AG04450 (cell line): ENCODE data around the gene ENTPD1. TPM values are rescaled to one million over a fixed set of nuclear protein-coding genes. Genes with fewer than 3 reads are reported as not detected.

Experiments used
- CTCF ChIA-PET: fragments of 300-600, 350-600 bp; formaldehyde crosslinking; extraction: SDS; loops from one replicate; lab custom pipeline; 2022; ENCODE audit warnings: antibody characterized with exemption, inconsistent platforms; lab: Charles Lee
- POLR2A ChIA-PET: fragments of 350-600 bp; formaldehyde crosslinking; extraction: SDS; loops from one replicate; lab custom pipeline; 2021; ENCODE audit warnings: antibody characterized with exemption, inconsistent platforms; lab: Yijun Ruan, JAX
- DNase-seq: peaks from one replicate; pipeline ENCODE4 v3.0.0-alpha.2; 2011; ENCODE audit warnings: low read depth, low spot score
- H3K27ac ChIP-seq: one replicate; pipeline ENCODE4 v1.5.1; 2012; ENCODE audit warnings: low read depth, low read length, control low read depth
- H3K27me3 ChIP-seq: one replicate; pipeline ENCODE4 v1.6.0; 2012; ENCODE audit warnings: low read length; ENCODE audit not compliant: control insufficient read depth, insufficient read depth
- H3K4me3 ChIP-seq: 2 replicates; pipeline ENCODE4 v1.5.1; 2011; ENCODE audit warnings: mild to moderate bottlenecking, low read depth, low read length, control low read depth
- H3K9me3 ChIP-seq: 2 replicates; pipeline ENCODE4 v1.5.1; 2012; ENCODE audit warnings: low read length; ENCODE audit not compliant: control insufficient read depth, insufficient read depth
- polyA minus RNA-seq: library from RNA; depleted of rRNA, polyadenylated mRNA; stranded (reverse); fragments of >200 nt; gene quantifications from 2 replicates; pipeline ENCODE4 v1.2.3, GENCODE V29; 2011; rRNA and poly(A)+ RNA removed
- polyA plus RNA-seq: library from polyadenylated mRNA; depleted of rRNA; stranded (reverse); fragments of >200 nt; gene quantifications from 2 replicates; pipeline ENCODE4 v1.2.3, GENCODE V29; 2011; rRNA removed
- TF ChIP-seq, protein P1 (sequence below): IDR thresholded peaks from 2 replicates; pipeline ENCODE4 v1.5.1; 2011; ENCODE audit warnings: low read depth, low read length, control low read depth, inconsistent platforms

Gene ENTPD1, protein sequence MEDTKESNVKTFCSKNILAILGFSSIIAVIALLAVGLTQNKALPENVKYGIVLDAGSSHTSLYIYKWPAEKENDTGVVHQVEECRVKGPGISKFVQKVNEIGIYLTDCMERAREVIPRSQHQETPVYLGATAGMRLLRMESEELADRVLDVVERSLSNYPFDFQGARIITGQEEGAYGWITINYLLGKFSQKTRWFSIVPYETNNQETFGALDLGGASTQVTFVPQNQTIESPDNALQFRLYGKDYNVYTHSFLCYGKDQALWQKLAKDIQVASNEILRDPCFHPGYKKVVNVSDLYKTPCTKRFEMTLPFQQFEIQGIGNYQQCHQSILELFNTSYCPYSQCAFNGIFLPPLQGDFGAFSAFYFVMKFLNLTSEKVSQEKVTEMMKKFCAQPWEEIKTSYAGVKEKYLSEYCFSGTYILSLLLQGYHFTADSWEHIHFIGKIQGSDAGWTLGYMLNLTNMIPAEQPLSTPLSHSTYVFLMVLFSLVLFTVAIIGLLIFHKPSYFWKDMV
- 0.06 and 0.07 TPM in 2 replicates for polyA plus RNA-seq
- polyA minus RNA-seq: 0.09 TPM in 1 of 2 replicates, not detected in the other

DNA sequence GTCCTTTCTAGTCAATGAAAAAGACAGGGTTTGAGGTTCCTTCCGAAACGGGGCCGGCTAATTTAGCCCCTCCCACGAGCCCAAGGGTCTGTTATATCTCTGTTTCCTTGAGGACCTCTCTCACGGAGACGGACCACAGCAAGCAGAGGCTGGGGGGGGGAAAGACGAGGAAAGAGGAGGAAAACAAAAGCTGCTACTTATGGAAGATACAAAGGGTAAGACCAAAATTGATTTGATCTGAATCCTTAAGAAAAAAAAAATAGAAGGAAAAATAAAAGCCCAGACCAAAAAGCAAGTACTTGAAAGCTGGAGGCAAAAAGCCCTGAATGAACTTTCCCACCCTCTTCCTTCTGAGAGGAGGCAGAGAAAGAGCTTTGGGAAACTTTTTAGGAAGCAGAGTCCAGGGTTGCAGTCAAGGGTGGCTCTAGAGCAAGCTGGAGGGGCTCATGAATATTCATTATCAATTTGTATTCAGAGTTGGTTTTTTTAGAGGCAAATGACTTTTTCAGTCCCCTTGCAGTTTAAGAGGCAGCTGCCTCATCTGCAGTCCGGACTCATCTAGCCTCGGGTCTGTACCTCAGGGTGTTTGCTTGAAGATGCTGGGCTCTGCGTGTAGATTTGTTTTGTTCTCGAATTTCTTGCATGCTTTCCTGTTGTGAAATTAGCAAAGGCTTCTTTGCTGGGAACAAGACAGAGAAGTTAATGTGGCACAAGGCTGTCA is at the start of gene ENTPD1:
ENTPD1 (plus strand) TSS at position 123 of the 721 bp plus-strand sequence; CDS start at position 200, 77 bp downstream.
- Histone ChIP-seq H3K4me3 (no peak within 1 kb of the TSS), H3K27ac (no peak within 1 kb of the TSS), H3K27me3 (peaks cover 10% of the 10 kb centered on the region), H3K9me3 (no peaks in the 10 kb centered on the region)
- ChIA-PET POLR2A (no interaction called here), CTCF (interaction anchor here (0.6 to 3.1 kb wide), 4 partner anchors 13 to 171 kb away, joined by 3 to 28 read pairs (median 4); partner anchors contain the start of gene TCTN3)
- TF ChIP-seq, protein P1, sequence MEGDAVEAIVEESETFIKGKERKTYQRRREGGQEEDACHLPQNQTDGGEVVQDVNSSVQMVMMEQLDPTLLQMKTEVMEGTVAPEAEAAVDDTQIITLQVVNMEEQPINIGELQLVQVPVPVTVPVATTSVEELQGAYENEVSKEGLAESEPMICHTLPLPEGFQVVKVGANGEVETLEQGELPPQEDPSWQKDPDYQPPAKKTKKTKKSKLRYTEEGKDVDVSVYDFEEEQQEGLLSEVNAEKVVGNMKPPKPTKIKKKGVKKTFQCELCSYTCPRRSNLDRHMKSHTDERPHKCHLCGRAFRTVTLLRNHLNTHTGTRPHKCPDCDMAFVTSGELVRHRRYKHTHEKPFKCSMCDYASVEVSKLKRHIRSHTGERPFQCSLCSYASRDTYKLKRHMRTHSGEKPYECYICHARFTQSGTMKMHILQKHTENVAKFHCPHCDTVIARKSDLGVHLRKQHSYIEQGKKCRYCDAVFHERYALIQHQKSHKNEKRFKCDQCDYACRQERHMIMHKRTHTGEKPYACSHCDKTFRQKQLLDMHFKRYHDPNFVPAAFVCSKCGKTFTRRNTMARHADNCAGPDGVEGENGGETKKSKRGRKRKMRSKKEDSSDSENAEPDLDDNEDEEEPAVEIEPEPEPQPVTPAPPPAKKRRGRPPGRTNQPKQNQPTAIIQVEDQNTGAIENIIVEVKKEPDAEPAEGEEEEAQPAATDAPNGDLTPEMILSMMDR: no peak
- DNase-seq: peak; percentile 0

DNA sequence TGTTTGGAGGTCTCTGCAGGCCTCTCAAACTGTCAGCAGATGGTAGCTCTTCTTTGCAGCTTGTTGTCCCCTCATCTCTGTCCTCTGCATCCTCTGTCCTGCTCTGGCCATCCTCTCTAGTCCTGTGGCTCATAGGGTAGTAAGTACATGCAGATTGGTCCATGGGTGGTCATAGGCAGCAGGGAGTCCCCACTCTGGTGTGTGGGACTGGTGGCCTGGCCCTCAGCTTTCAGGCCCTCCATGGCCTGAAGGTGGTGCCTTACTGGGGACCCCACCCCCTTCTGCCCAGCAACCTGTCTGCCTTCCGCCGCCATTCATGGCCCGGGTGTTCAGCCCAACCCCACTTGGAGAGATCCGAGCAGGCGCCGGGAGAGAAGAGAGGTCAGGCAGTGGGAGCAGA is 49.4 kb upstream of the ENTPD1 start:
- POLR2A ChIA-PET: no interaction called here
- no peak overlapping the region for H3K27ac ChIP-seq
- TF ChIP-seq, protein P1: no peak
- CTCF ChIA-PET: interaction anchor here (0.6 to 5.9 kb wide), 4 partner anchors 10 to 158 kb away, joined by 3 to 89 read pairs (median 8); partner anchors contain the start of gene TCTN3
- H3K4me3 ChIP-seq: no peak overlapping the region
- no peak for DNase-seq
- H3K27me3 ChIP-seq: no peaks in the 10 kb centered on the region
- H3K9me3 ChIP-seq: no peaks in the 10 kb centered on the region

DNA sequence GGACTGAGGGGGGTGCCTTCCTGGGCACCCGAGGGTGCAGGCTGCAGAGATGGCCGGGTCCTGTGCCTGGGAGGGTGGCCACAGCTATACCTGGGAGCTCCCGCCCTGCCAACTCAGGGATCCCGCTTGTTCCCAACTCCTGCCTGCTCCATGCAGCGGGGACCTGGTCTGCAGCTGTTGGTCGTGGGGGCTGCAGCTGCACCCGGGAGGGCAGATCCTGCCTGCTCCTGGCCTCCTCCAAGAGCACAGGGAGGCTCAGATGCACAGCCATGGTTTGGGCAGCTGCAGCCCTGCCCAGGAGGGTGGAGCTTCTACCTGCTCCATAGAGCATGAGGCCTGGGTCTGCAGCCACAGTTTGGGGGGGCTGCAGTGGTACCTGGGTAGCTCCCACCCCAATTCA is 49.0 kb upstream of the ENTPD1 start:
- TF ChIP-seq, protein P1: no peak
- Histone ChIP-seq H3K27ac (no peak overlapping the region), H3K9me3 (no peaks in the 10 kb centered on the region), H3K27me3 (no peaks in the 10 kb centered on the region), H3K4me3 (no peak overlapping the region)
- DNase-seq: no peak
- CTCF ChIA-PET: interaction anchor here (0.6 to 5.9 kb wide), 4 partner anchors 10 to 158 kb away, joined by 3 to 89 read pairs (median 8); partner anchors contain the start of gene TCTN3
- POLR2A ChIA-PET: no interaction called here

DNA sequence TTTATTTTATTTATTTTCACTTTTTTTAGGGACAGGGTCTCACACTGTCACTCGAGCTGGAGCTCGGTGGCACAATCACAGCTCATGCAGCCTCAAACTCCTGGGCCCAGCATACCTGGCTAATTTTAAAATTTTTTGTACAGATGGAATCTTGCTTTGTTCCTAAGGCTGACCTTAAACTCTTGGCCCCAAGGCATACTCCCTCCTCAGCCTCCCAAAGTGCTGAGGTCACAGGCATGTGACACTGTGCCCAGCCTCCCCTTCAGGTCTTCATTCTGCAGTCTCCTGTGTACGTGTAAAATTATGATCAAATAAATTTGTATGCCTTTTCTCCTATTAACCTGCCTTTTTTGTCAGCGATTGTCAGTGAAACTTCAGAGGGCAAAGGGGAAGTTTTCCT is 44.5 kb upstream of the ENTPD1 start:
- no peak for DNase-seq
- ChIA-PET POLR2A (no interaction called here), CTCF (interaction anchor here (3.3 kb wide), 1 partner anchor 17 kb away, joined by 27 read pairs; the partner anchor contains the start of gene TCTN3)
- H3K9me3 ChIP-seq: no peaks in the 10 kb centered on the region
- H3K27ac ChIP-seq: no peak overlapping the region
- TF ChIP-seq, protein P1: no peak
- H3K4me3 ChIP-seq: no peak overlapping the region
- H3K27me3 ChIP-seq: no peaks in the 10 kb centered on the region
